Measurements from ENCODE around the gene KLHL8.

Gene KLHL8

GRCh38 chr4:87220094-87220822 lies at the start of gene KLHL8:
Gene KLHL8, minus strand, starts transcription at chr4:87220618. Its CDS starts 25,079 bp downstream, at chr4:87195539.
- peak; percentile 68 for DNase-seq

- DNase-seq = no peak
Measured at GRCh38 chr4:87270144-87270543, 49.7 kb upstream of the KLHL8 start.

- DNase-seq = no peak
Measured at GRCh38 chr4:87268411-87268810, 48.0 kb upstream of the KLHL8 start.

GRCh38 chr4:87266986-87267385 lies 46.6 kb upstream of the KLHL8 start:
- DNase-seq = no peak

- no peak for DNase-seq
Measured at GRCh38 chr4:87262886-87263285, 42.5 kb upstream of the KLHL8 start.

- DNase-seq = no peak
Measured at GRCh38 chr4:87260477-87260876, 40.1 kb upstream of the KLHL8 start.

- no peak for DNase-seq
Measured at GRCh38 chr4:87258677-87259076, 38.3 kb upstream of the KLHL8 start.

GRCh38 chr4:87257523-87257922 lies 37.1 kb upstream of the KLHL8 start:
- no peak for DNase-seq

- no peak for DNase-seq
Measured at GRCh38 chr4:87255755-87256154, 35.3 kb upstream of the KLHL8 start.

GRCh38 chr4:87251106-87251505 lies 30.7 kb upstream of the KLHL8 start:
- no peak for DNase-seq

- DNase-seq = no peak
Measured at GRCh38 chr4:87250294-87250693, 29.9 kb upstream of the KLHL8 start.

GRCh38 chr4:87249332-87250019 lies 29.1 kb upstream of the KLHL8 start:
- DNase-seq = no peak

GRCh38 chr4:87243426-87244053 lies 23.1 kb upstream of the KLHL8 start:
- DNase-seq = no peak

GRCh38 chr4:87241336-87241735 lies 20.9 kb upstream of the KLHL8 start:
- no peak for DNase-seq

GRCh38 chr4:87240341-87240740 lies 19.9 kb upstream of the KLHL8 start:
- DNase-seq = no peak

GRCh38 chr4:87239821-87240220 lies 19.4 kb upstream of the KLHL8 start:
- no peak for DNase-seq

- no peak for DNase-seq
Measured at GRCh38 chr4:87239194-87239593, 18.8 kb upstream of the KLHL8 start.

GRCh38 chr4:87236861-87237260 lies 16.4 kb upstream of the KLHL8 start:
- no peak for DNase-seq

GRCh38 chr4:87235020-87235671 lies 14.7 kb upstream of the KLHL8 start:
- DNase-seq = no peak

- DNase-seq = no peak
Measured at GRCh38 chr4:87232216-87232615, 11.8 kb upstream of the KLHL8 start.

GRCh38 chr4:87230806-87231205 lies 10.4 kb upstream of the KLHL8 start:
- DNase-seq = no peak

GRCh38 chr4:87229979-87230378 lies 9.6 kb upstream of the KLHL8 start:
- DNase-seq = no peak

GRCh38 chr4:87228262-87228860 lies 7.9 kb upstream of the KLHL8 start:
- DNase-seq = no peak

All from amniotic stem cell (primary cell).